ENCODE data around the gene TTC33. TPM values are rescaled to one million over a fixed set of nuclear protein-coding genes. Genes with fewer than 3 reads are reported as not detected.

Gene TTC33
- total and polyA plus RNA-seq, 2 of the 13 experiments (the other 11 are each of a cell fraction or from before 2014, with no cell fraction given) = 4.5 to 20.0 TPM

- 13% methylated on average over 1 of the region's 1 CpG for WGBS (ENCODE audit: low lambda C conversion rate)
- ATAC-seq = no peak
- no peaks in the 10 kb centered on the region for H3K36me3 ChIP-seq (replicated peaks in 1 of 2; ENCODE audit: control insufficient read depth in 1 of 2, insufficient read depth in 2 of 2, low read length in 2 of 2)
- no peak overlapping the region for H3K27ac ChIP-seq (ENCODE audit: extremely low read length, insufficient read depth, low read length)
- no peak overlapping the region for H2AFZ ChIP-seq (ENCODE audit: low read length)
- DNase-seq (ENCODE audit: low spot score) = no peak
- no peaks in the 10 kb centered on the region for H4K20me1 ChIP-seq (ENCODE audit: insufficient read depth, low read length)
- H3K4me3 ChIP-seq (replicated peaks in 1 of 3; ENCODE audit: insufficient read depth in 1 of 3, low read depth in 2 of 3, low read length in 3 of 3) = no peak overlapping the region
- no peak for FAIRE-seq
- intact Hi-C loops (cut with micrococcal nuclease; ENCODE audit: unreplicated experiment) (no loop called here), in situ Hi-C loops (cut with HindIII; ENCODE audit: extremely low pct_ligation_motif_present, low pct_unique_long_range_greater_than_20kb) (no loop called here)
- H3K9ac ChIP-seq (ENCODE audit: insufficient read depth, low read depth, low read length) = no peak overlapping the region
- H3K9me3 ChIP-seq (ENCODE audit: low read length) = no peaks in the 10 kb centered on the region
- no peaks in the 10 kb centered on the region for H3K4me1 ChIP-seq (ENCODE audit: insufficient read depth, low read length)
- H3K4me2 ChIP-seq (ENCODE audit: low read depth, low read length) = no peak overlapping the region
- H3K79me2 ChIP-seq (ENCODE audit: insufficient read depth, low read length) = no peaks in the 10 kb centered on the region
- ChIA-PET CTCF (ENCODE audit: low intra/inter-chr PET ratio, low total read pairs) (no interaction called here), POLR2A (no interaction called here)
- no peaks in the 10 kb centered on the region for H3K27me3 ChIP-seq (ENCODE audit: control insufficient read depth in 1 of 2, insufficient read depth in 2 of 2, low read length in 2 of 2)
- TF ChIP-seq ATF4 (CRISPR knock-in tag; IDR thresholded peaks at IDR 0.05) (no peak), ZNF703 (CRISPR knock-in tag; IDR thresholded peaks at IDR 0.05; ENCODE audit: borderline replicate concordance) (no peak), IRF1 (CRISPR knock-in tag; IDR thresholded peaks at IDR 0.05; ENCODE audit: low read depth) (no peak), NFKBIZ (CRISPR knock-in tag; IDR thresholded peaks at IDR 0.05) (no peak)
- BruUV-seq (replicated peaks) = no TSS peak
Measured at GRCh38 chr5:40491644-40492043, 264.1 kb downstream of the TTC33 start.

GRCh38 chr5:40490464-40491111 is 265.2 kb downstream of the TTC33 start:
- FAIRE-seq = no peak
- no peaks in the 10 kb centered on the region for H4K20me1 ChIP-seq (ENCODE audit: insufficient read depth, low read length)
- ATAC-seq = no peak
- CTCF ChIA-PET (ENCODE audit: low intra/inter-chr PET ratio, low total read pairs) = no interaction called here
- H3K9me3 ChIP-seq (ENCODE audit: low read length) = no peaks in the 10 kb centered on the region
- H3K4me2 ChIP-seq (ENCODE audit: low read depth, low read length) = no peak overlapping the region
- no peak overlapping the region for H3K27ac ChIP-seq (ENCODE audit: extremely low read length, insufficient read depth, low read length)
- no peak overlapping the region for H2AFZ ChIP-seq (ENCODE audit: low read length)
- no peaks in the 10 kb centered on the region for H3K79me2 ChIP-seq (ENCODE audit: insufficient read depth, low read length)
- 44% methylated on average over 4 of the region's 4 CpGs for WGBS (ENCODE audit: low lambda C conversion rate)
- H3K27me3 ChIP-seq (ENCODE audit: control insufficient read depth in 1 of 2, insufficient read depth in 2 of 2, low read length in 2 of 2) = no peaks in the 10 kb centered on the region
- intact Hi-C loops (cut with micrococcal nuclease; ENCODE audit: unreplicated experiment) = no loop called here
- DNase-seq (ENCODE audit: low spot score) = no peak
- no TSS peak for BruUV-seq (replicated peaks)
- H3K4me1 ChIP-seq (ENCODE audit: insufficient read depth, low read length) = no peaks in the 10 kb centered on the region
- H3K4me3 ChIP-seq (replicated peaks in 1 of 3; ENCODE audit: insufficient read depth in 1 of 3, low read depth in 2 of 3, low read length in 3 of 3) = no peak overlapping the region
- H3K36me3 ChIP-seq (replicated peaks in 1 of 2; ENCODE audit: control insufficient read depth in 1 of 2, insufficient read depth in 2 of 2, low read length in 2 of 2) = no peaks in the 10 kb centered on the region
- POLR2A ChIA-PET = no interaction called here
- in situ Hi-C loops (cut with HindIII; ENCODE audit: extremely low pct_ligation_motif_present, low pct_unique_long_range_greater_than_20kb) = no loop called here
- no peak overlapping the region for H3K9ac ChIP-seq (ENCODE audit: insufficient read depth, low read depth, low read length)
- TF ChIP-seq SAP130 (CRISPR knock-in tag; IDR thresholded peaks at IDR 0.05; ENCODE audit: low read depth) (no peak), KDM5A (IDR thresholded peaks at IDR 0.05; ENCODE audit: borderline replicate concordance, low read length) (no peak), SOX13 (IDR thresholded peaks at IDR 0.05) (no peak), SOX13 (CRISPR knock-in tag; conservative IDR thresholded peaks at IDR 0.05 in 1 of 2, IDR thresholded peaks at IDR 0.05 in 1 of 2) (no peak), REL (CRISPR knock-in tag; conservative IDR thresholded peaks at IDR 0.05) (no peak), HNF4G (IDR thresholded peaks at IDR 0.05; ENCODE audit: borderline replicate concordance, low read depth, low read length) (no peak), HNF4G (CRISPR knock-in tag; IDR thresholded peaks at IDR 0.05; ENCODE audit: borderline replicate concordance, low read depth) (no peak), HOXA5 (CRISPR knock-in tag; IDR thresholded peaks at IDR 0.05) (no peak), ZNF703 (CRISPR knock-in tag; IDR thresholded peaks at IDR 0.05; ENCODE audit: borderline replicate concordance) (no peak), ZNF275 (CRISPR knock-in tag; IDR thresholded peaks at IDR 0.05; ENCODE audit: borderline replicate concordance) (no peak), MBNL3 (CRISPR knock-in tag; conservative IDR thresholded peaks at IDR 0.05) (no peak), MIER2 (CRISPR knock-in tag; IDR thresholded peaks at IDR 0.05) (no peak), SRF (IDR thresholded peaks at IDR 0.05; ENCODE audit: low read depth, low read length) (no peak), KDM5B (CRISPR knock-in tag; IDR thresholded peaks at IDR 0.05; ENCODE audit: borderline replicate concordance) (no peak)
